ENCODE results near the gene SHISA9. TPM values are rescaled to one million over a fixed set of nuclear protein-coding genes. Genes with fewer than 3 reads are reported as not detected.

SHISA9 gene
- total and polyA plus RNA-seq, 2 of the 4 experiments (the other 2 are of a cell fraction), result under 0.01 TPM; not detected in 1

DNA sequence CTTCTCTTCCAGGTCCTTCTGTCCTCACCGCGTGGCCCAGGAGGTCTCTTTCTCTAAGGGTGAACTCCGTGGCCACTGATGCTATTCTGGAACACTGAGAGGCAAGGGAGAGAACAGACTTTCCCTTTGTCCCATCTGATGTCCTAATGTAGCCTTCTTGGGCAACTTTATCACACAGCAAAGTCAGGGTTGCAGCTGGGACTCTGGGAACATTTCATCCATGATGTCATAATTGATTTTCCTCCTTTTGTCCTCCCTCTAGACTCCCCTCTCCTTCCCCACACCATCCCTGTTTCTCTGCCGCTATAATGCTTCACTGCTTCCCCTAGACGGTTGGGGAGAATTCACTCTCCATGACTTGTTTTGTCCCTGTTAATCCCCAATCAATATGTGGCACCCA lies 201.0 kb downstream of the SHISA9 start:
- no peak overlapping the region for H3K9ac ChIP-seq (ENCODE audit: low read depth, low read length)
- DNase-seq (no peak), ATAC-seq (ENCODE audit: low read depth) (no peak)
- H3K27ac ChIP-seq (ENCODE audit: insufficient read depth, low read length), result no peak overlapping the region
- H2AK5ac ChIP-seq (ENCODE audit: low read depth, low read length), result no peak overlapping the region
- H2BK15ac ChIP-seq (ENCODE audit: low read depth, low read length), result no peak overlapping the region
- H3K56ac ChIP-seq (ENCODE audit: extremely low read depth, insufficient read depth, low read length), result no peak overlapping the region
- no peak overlapping the region for H3K14ac ChIP-seq (replicated peaks; ENCODE audit: low read depth, low read length)
- POLR2A ChIA-PET (ENCODE audit: unreplicated experiment), result no interaction called here
- TF ChIP-seq RCOR1 (IDR thresholded peaks at IDR 0.05; ENCODE audit: insufficient replicate concordance, low read length) (no peak), FOS (IDR thresholded peaks at IDR 0.05; ENCODE audit: low read depth, low read length) (no peak), MAZ (IDR thresholded peaks at IDR 0.05; ENCODE audit: borderline replicate concordance, low read depth, low read length) (no peak), CHD1 (IDR thresholded peaks at IDR 0.05; ENCODE audit: low read depth, low read length) (no peak)
- CTCF ChIA-PET, result no interaction called here
- no peak overlapping the region for H3K4me2 ChIP-seq (ENCODE audit: low read depth, low read length)
- BruUV-seq (replicated peaks), result no TSS peak
- H3K27me3 ChIP-seq (ENCODE audit: control insufficient read depth, insufficient read depth, low read length), result no peaks in the 10 kb centered on the region
- no peak overlapping the region for H3K23ac ChIP-seq (ENCODE audit: low read depth, low read length)
- dilution Hi-C loops (cut with HindIII; ENCODE audit: low sequenced_read_pairs, unreplicated experiment) (no loop called here), intact Hi-C loops (cut with micrococcal nuclease) (no loop called here), in situ Hi-C loops (cut with MboI; ENCODE audit: low sequenced_read_pairs) (no loop called here)
- no peaks in the 10 kb centered on the region for H3K4me1 ChIP-seq (ENCODE audit: control insufficient read depth, insufficient read depth, low read length)
- no peaks in the 10 kb centered on the region for H3K79me1 ChIP-seq (ENCODE audit: low read depth in 1 of 2, low read length in 2 of 2)
- no peak overlapping the region for H4K91ac ChIP-seq (ENCODE audit: insufficient read depth, low read depth, low read length)
- no peak overlapping the region for H4K5ac ChIP-seq (ENCODE audit: low read depth, low read length)
- no peak overlapping the region for H3K4ac ChIP-seq (ENCODE audit: low read depth, low read length)
- no peak overlapping the region for H2AFZ ChIP-seq (replicated peaks; ENCODE audit: low read length, poor library complexity)
- H2BK5ac ChIP-seq (ENCODE audit: low read depth, low read length, poor library complexity, severe bottlenecking), result no peak overlapping the region
- no peaks in the 10 kb centered on the region for H4K20me1 ChIP-seq (ENCODE audit: insufficient read depth, low read length)
- no peak overlapping the region for H2AK9ac ChIP-seq (replicated peaks; ENCODE audit: low read depth, low read length, poor library complexity)
- no peak overlapping the region for H2BK120ac ChIP-seq (ENCODE audit: low read depth, low read length)
- no CpG with 5 or more reads among the region's 5 CpGs for WGBS, 2 experiments (ENCODE audit: extremely low coverage in 2 of 2, insufficient read length in 1 of 2)
- no peak overlapping the region for H2BK20ac ChIP-seq (ENCODE audit: low read depth, low read length)
- peaks cover 34% of the 10 kb centered on the region for H3K9me3 ChIP-seq (ENCODE audit: control insufficient read depth, insufficient read depth, low read length)
- no peaks in the 10 kb centered on the region for H3K9me1 ChIP-seq (ENCODE audit: insufficient read depth, low read length)
- no peak overlapping the region for H3K4me3 ChIP-seq (ENCODE audit: insufficient read depth, low read depth, low read length)
- no peak overlapping the region for H4K8ac ChIP-seq (ENCODE audit: low read depth in 2 of 2, low read length in 2 of 2)
- H3K36me3 ChIP-seq (ENCODE audit: control insufficient read depth, insufficient read depth, low read length), result no peaks in the 10 kb centered on the region
- no peak overlapping the region for H3K18ac ChIP-seq (ENCODE audit: low read depth, low read length)
